Measurements from ENCODE around the gene CEP112.

Gene CEP112

DNA sequence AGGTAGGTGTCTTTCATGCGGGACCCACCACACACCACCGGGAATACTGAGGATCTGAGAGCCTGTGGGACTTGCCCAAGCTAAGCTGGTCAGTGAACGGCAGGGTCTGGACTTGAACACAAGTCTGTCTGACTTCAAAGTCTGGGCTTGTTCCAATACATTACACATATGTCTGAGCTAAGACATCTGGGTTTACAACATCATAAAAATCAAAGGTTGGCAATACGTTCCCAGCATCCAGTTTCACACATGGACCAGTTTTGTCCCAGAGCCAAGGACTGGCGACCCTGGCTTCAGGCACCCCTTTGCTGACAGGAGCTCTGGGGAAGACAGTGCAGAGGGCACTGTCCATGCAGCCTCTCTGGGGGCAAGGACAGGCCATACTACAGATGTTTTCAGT lies 602.6 kb downstream of the CEP112 start:
- no peak overlapping the region for H3K27ac ChIP-seq
- TF ChIP-seq, protein P1, sequence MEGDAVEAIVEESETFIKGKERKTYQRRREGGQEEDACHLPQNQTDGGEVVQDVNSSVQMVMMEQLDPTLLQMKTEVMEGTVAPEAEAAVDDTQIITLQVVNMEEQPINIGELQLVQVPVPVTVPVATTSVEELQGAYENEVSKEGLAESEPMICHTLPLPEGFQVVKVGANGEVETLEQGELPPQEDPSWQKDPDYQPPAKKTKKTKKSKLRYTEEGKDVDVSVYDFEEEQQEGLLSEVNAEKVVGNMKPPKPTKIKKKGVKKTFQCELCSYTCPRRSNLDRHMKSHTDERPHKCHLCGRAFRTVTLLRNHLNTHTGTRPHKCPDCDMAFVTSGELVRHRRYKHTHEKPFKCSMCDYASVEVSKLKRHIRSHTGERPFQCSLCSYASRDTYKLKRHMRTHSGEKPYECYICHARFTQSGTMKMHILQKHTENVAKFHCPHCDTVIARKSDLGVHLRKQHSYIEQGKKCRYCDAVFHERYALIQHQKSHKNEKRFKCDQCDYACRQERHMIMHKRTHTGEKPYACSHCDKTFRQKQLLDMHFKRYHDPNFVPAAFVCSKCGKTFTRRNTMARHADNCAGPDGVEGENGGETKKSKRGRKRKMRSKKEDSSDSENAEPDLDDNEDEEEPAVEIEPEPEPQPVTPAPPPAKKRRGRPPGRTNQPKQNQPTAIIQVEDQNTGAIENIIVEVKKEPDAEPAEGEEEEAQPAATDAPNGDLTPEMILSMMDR (conservative IDR thresholded peaks at IDR 0.05): no peak

DNA sequence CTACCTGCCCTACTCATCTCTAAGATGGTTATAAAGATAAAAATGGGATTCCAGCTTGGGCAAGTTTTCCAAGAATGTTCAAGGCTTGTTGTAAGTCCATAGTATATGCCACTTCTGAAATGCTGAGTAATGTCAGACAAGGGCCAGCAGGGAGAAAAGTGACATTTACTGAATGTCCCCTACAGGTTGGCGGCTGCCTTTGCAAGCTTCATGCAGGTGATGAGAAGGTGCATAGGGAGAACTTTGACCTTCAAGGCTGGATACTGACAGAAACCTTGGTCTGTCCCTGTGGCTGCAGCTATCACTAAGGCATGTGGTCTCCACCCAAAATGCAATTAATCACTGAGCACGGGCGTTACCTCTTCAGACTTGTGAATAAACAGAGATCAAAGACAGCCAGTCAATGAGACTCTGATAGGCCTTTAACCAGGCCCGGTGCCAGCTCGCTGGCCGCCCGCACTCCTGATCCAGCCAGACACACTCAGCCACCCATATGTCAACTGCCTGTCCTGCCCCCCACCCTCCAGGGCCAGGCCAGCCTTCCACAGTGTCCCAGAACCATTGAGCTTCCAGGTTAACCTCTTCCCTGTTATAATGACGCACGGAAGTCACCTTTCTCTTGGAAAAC lies 603.6 kb downstream of the CEP112 start:
- TF ChIP-seq, protein P1 (conservative IDR thresholded peaks at IDR 0.05): no peak; the same call in 1 of the 2 replicates
- H3K27ac ChIP-seq: no peak overlapping the region

DNA sequence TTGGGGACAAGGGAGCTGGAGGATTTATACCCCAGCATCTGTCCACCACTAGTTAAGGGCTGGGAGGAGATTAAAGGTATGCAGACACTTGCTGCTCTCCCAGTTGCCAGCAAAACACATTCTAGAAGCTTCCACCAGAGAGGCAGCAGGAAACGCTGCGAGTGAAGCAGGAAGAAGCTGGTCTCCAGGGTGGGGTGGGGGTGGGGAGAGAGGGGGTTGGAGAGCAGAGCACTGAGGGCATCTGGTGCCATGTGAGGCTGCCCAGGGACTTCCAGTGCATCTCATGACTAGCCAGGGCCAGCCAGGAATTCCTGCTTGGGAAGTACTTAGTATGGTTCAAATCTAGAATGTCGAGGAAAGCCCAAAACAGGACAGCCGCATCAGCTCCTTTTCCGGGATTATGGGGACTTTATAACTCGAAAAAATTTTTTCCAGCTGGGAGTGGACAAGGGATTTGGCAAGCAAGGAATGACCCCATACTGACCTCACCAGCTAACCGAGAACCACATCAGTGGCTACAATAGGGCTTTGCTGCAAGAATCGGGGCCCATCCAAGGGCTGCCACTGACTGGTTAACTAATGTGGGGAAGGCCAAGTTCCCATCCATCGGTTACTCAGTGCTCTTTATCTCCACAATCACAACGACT lies 604.3 kb downstream of the CEP112 start:
- H3K27ac ChIP-seq: no peak overlapping the region
- TF ChIP-seq, protein P1 (conservative IDR thresholded peaks at IDR 0.05): no peak

DNA sequence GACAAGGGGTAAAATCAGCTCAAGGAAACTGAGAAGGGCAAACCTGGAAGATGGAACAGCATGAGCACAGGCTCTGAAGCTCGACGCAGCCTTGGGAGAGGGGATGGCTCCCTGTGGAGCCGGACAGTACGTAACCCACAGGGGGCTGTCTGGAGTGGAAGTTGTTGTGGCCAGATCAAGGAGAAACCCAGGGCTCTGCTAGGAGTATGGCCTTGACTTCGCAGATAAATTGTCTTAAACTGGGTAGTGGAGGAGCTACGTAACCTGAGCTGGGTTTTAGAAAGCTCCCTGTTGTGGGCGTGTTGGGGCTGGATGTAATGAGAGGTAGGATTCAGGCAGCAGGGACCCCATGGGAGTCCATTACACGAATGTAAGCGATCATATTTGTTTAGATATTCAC lies 605.0 kb downstream of the CEP112 start:
- TF ChIP-seq, protein P1 (conservative IDR thresholded peaks at IDR 0.05): no peak
- no peak overlapping the region for H3K27ac ChIP-seq

All from VCaP (cell line).